ENCODE measurements around the gene NTNG2.

GRCh38 chr9:132143359-132143758 lies 18.5 kb upstream of the NTNG2 start:
- no peak for TF ChIP-seq TAF1 (IDR thresholded peaks at IDR 0.05; ENCODE audit: borderline replicate concordance, insufficient read depth, low read length)
- TF ChIP-seq REST (IDR thresholded peaks at IDR 0.05; ENCODE audit: insufficient read depth in 1 of 2, low read depth in 2 of 2, low read length in 2 of 2), result no peak
